ENCODE results near the gene ACTR8.

The ACTR8 gene

DNA sequence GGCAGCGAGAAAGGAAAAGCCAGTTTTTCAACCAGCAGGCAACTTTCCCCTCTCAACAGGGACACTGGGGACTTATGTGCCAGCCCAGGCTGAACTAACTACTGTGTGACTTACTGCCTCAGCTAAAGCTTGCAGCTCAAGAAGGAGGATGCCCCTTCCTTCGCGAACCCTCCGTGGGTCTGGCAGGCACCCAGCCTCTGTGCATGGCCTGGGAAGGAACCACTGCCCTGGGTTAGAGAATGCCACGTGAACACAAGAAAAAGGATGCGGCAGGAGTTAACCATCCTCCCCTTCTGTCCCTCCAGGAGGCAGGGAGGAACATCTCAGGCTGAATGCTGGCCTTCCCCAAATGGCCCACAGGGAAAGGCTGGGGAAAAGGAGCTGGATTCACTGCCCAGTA lies 64.7 kb downstream of the ACTR8 start:
- DNase-seq (ENCODE audit: low read depth in 2 of 2): no peak
